Activated CD4-positive, alpha-beta T cell treated with anti-CD3 and anti-CD28 coated beads, Interleukin-2, amount 10 ng/mL, durations not matched to agents 24 days and 14 days (primary cell): ENCODE data around the gene GNPNAT1. TPM values are rescaled to one million over a fixed set of nuclear protein-coding genes. Genes with fewer than 3 reads are reported as not detected.

Source experiments
- DNase-seq: peaks from one replicate; pipeline ENCODE4 v3.0.0; 2022
- H3K27ac Mint-ChIP-seq: one replicate; pipeline ENCODE4 v1.8.0; 2022; ENCODE audit warnings: mild to moderate bottlenecking, mixed read lengths
- H3K27me3 Mint-ChIP-seq: one replicate; pipeline ENCODE4 v1.8.0; 2022; ENCODE audit warnings: mixed read lengths
- H3K36me3 Mint-ChIP-seq: one replicate; pipeline ENCODE4 v1.8.0; 2022; ENCODE audit warnings: low read depth, mild to moderate bottlenecking, mixed read lengths
- H3K4me1 Mint-ChIP-seq: one replicate; pipeline ENCODE4 v1.8.0; 2021; ENCODE audit warnings: mixed read lengths
- H3K4me3 Mint-ChIP-seq: one replicate; pipeline ENCODE4 v1.8.0; 2022; ENCODE audit warnings: mild to moderate bottlenecking, moderate library complexity, mixed read lengths
- H3K9me3 Mint-ChIP-seq: one replicate; pipeline ENCODE4 v1.8.0; 2021; ENCODE audit warnings: mixed read lengths
- intact Hi-C: fragments of 100-400 bp; cut with micrococcal nuclease; formaldehyde crosslinking; loops from one replicate; pipeline ENCODE4 v1.15.1; 2023
- total RNA-seq: library from RNA; stranded (reverse); gene quantifications from 2 replicates; pipeline ENCODE4 v1.2.3, GENCODE V29; 2022

Gene GNPNAT1
- total RNA-seq, 1 donor from 2014 or later: 30.6 TPM

GRCh38 chr14:52806115-52806514, 14.7 kb upstream of the GNPNAT1 start:
- Mint-ChIP-seq H3K27me3 (peaks cover 9% of the 10 kb centered on the region), H3K4me1 (no peaks in the 10 kb centered on the region), H3K9me3 (no peaks in the 10 kb centered on the region), H3K27ac (no peak overlapping the region), H3K4me3 (no peak overlapping the region), H3K36me3 (no peaks in the 10 kb centered on the region)
- intact Hi-C loops: no loop called here
- no peak for DNase-seq

GRCh38 chr14:52802597-52802996, 11.2 kb upstream of the GNPNAT1 start:
- no peak for DNase-seq
- intact Hi-C loops: no loop called here
- peaks cover 4% of the 10 kb centered on the region for H3K4me1 Mint-ChIP-seq
- H3K27me3 Mint-ChIP-seq: peaks cover 9% of the 10 kb centered on the region
- H3K9me3 Mint-ChIP-seq: no peaks in the 10 kb centered on the region
- H3K4me3 Mint-ChIP-seq: no peak overlapping the region
- no peak overlapping the region for H3K27ac Mint-ChIP-seq
- no peaks in the 10 kb centered on the region for H3K36me3 Mint-ChIP-seq

GRCh38 chr14:52801014-52801712, 9.8 kb upstream of the GNPNAT1 start:
- Mint-ChIP-seq H3K9me3 (no peaks in the 10 kb centered on the region), H3K4me3 (no peak overlapping the region), H3K4me1 (peaks cover 6% of the 10 kb centered on the region), H3K27ac (no peak overlapping the region), H3K27me3 (peaks cover 9% of the 10 kb centered on the region), H3K36me3 (no peaks in the 10 kb centered on the region)
- intact Hi-C loops: no loop called here
- DNase-seq: no peak

GRCh38 chr14:52798826-52799225, 7.4 kb upstream of the GNPNAT1 start:
- intact Hi-C loops: no loop called here
- Mint-ChIP-seq H3K27ac (no peak overlapping the region), H3K27me3 (peaks cover 9% of the 10 kb centered on the region), H3K36me3 (no peaks in the 10 kb centered on the region), H3K4me3 (no peak overlapping the region), H3K4me1 (peaks cover 6% of the 10 kb centered on the region), H3K9me3 (no peaks in the 10 kb centered on the region)
- DNase-seq: no peak

- Mint-ChIP-seq H3K36me3 (no peaks in the 10 kb centered on the region), H3K27me3 (peaks cover 6% of the 10 kb centered on the region), H3K9me3 (no peaks in the 10 kb centered on the region), H3K4me3 (no peak overlapping the region), H3K27ac (no peak overlapping the region), H3K4me1 (peaks cover 6% of the 10 kb centered on the region)
- peak; percentile 60 for DNase-seq
- intact Hi-C loops: no loop called here
These were observed 6.2 kb upstream of the GNPNAT1 start for GRCh38 chr14:52797653-52798052.

GRCh38 chr14:52793061-52793460, 1.7 kb upstream of the GNPNAT1 start:
- intact Hi-C loops: no loop called here
- H3K27me3 Mint-ChIP-seq: no peaks in the 10 kb centered on the region

GRCh38 chr14:52792097-52792415, 649 bp upstream of the GNPNAT1 start:
- Mint-ChIP-seq H3K36me3 (peaks cover 4% of the 10 kb centered on the region), H3K4me3 (peak overlapping the region; percentile 97), H3K27ac (peak overlapping the region; percentile 83), H3K27me3 (no peaks in the 10 kb centered on the region), H3K4me1 (peaks cover 32% of the 10 kb centered on the region), H3K9me3 (no peaks in the 10 kb centered on the region)
- DNase-seq: no peak
- intact Hi-C loops: no loop called here

More at GRCh38 chr14:52793061-52793460, 1.7 kb upstream of the GNPNAT1 start:
- DNase-seq: no peak
- H3K9me3 Mint-ChIP-seq: no peaks in the 10 kb centered on the region
- no peaks in the 10 kb centered on the region for H3K36me3 Mint-ChIP-seq
- peaks cover 32% of the 10 kb centered on the region for H3K4me1 Mint-ChIP-seq
- no peak overlapping the region for H3K4me3 Mint-ChIP-seq
- no peak overlapping the region for H3K27ac Mint-ChIP-seq

GRCh38 chr14:52790756-52791222, 618 bp downstream of the GNPNAT1 start:
- DNase-seq: no peak
- Mint-ChIP-seq H3K27me3 (no peaks in the 10 kb centered on the region), H3K36me3 (peaks cover 7% of the 10 kb centered on the region), H3K4me3 (peak overlapping the region; percentile 97), H3K27ac (peak overlapping the region; percentile 80), H3K4me1 (peaks cover 32% of the 10 kb centered on the region), H3K9me3 (no peaks in the 10 kb centered on the region)
- intact Hi-C loops: loop anchor here (1.0 to 2.0 kb wide), 3 partner anchors 61 to 238 kb away; partner anchors contain the start of genes GPR137C, PSMC6 and TXNDC16

GRCh38 chr14:52790011-52790755, 1.2 kb downstream of the GNPNAT1 start:
- Mint-ChIP-seq H3K27me3 (no peaks in the 10 kb centered on the region), H3K4me1 (peaks cover 32% of the 10 kb centered on the region), H3K36me3 (peaks cover 7% of the 10 kb centered on the region), H3K4me3 (peak overlapping the region; percentile 97), H3K27ac (peak overlapping the region; percentile 80), H3K9me3 (no peaks in the 10 kb centered on the region)
- intact Hi-C loops: loop anchor here (2.0 kb wide), 1 partner anchor 83 kb away; the partner anchor contains the start of gene PSMC6
- no peak for DNase-seq

GRCh38 chr14:52789118-52789517, 2.3 kb downstream of the GNPNAT1 start:
- Mint-ChIP-seq H3K27ac (no peak overlapping the region), H3K9me3 (no peaks in the 10 kb centered on the region), H3K4me1 (peaks cover 32% of the 10 kb centered on the region), H3K4me3 (peak overlapping the region; percentile 49), H3K27me3 (no peaks in the 10 kb centered on the region), H3K36me3 (peaks cover 8% of the 10 kb centered on the region)
- intact Hi-C loops: no loop called here
- DNase-seq: no peak

GRCh38 chr14:52786887-52787286, 4.5 kb downstream of the GNPNAT1 start:
- H3K4me3 Mint-ChIP-seq: no peak overlapping the region
- H3K4me1 Mint-ChIP-seq: peaks cover 26% of the 10 kb centered on the region
- H3K36me3 Mint-ChIP-seq: peaks cover 14% of the 10 kb centered on the region
- no peaks in the 10 kb centered on the region for H3K9me3 Mint-ChIP-seq
- H3K27ac Mint-ChIP-seq: no peak overlapping the region
- H3K27me3 Mint-ChIP-seq: no peaks in the 10 kb centered on the region
- intact Hi-C loops: no loop called here
- DNase-seq: no peak

GRCh38 chr14:52783206-52783605, 8.2 kb downstream of the GNPNAT1 start:
- intact Hi-C loops: no loop called here
- peaks cover 19% of the 10 kb centered on the region for H3K36me3 Mint-ChIP-seq
- peaks cover 5% of the 10 kb centered on the region for H3K4me1 Mint-ChIP-seq
- no peaks in the 10 kb centered on the region for H3K27me3 Mint-ChIP-seq
- no peak overlapping the region for H3K4me3 Mint-ChIP-seq
- H3K27ac Mint-ChIP-seq: no peak overlapping the region
- no peak for DNase-seq
- no peaks in the 10 kb centered on the region for H3K9me3 Mint-ChIP-seq

GRCh38 chr14:52781629-52782028, 9.8 kb downstream of the GNPNAT1 start:
- intact Hi-C loops: no loop called here
- no peak for DNase-seq
- Mint-ChIP-seq H3K4me1 (no peaks in the 10 kb centered on the region), H3K27ac (no peak overlapping the region), H3K4me3 (no peak overlapping the region), H3K27me3 (no peaks in the 10 kb centered on the region), H3K9me3 (no peaks in the 10 kb centered on the region), H3K36me3 (peaks cover 16% of the 10 kb centered on the region)

- H3K4me1 Mint-ChIP-seq: no peaks in the 10 kb centered on the region
- H3K27me3 Mint-ChIP-seq: no peaks in the 10 kb centered on the region
- H3K27ac Mint-ChIP-seq: no peak overlapping the region
- H3K4me3 Mint-ChIP-seq: no peak overlapping the region
- H3K36me3 Mint-ChIP-seq: peaks cover 16% of the 10 kb centered on the region
- intact Hi-C loops: no loop called here
- no peaks in the 10 kb centered on the region for H3K9me3 Mint-ChIP-seq
- DNase-seq: no peak
These were observed 10.5 kb downstream of the GNPNAT1 start for GRCh38 chr14:52780893-52781292.
